H1 (cell line): ENCODE data around the gene SORBS1.

ENCODE experiments used
- CHD2 ChIP-seq: IDR thresholded peaks from 2 replicates; pipeline ENCODE4 v1.6.1; 2012; ENCODE audit warnings: low read length, improper control_type of control experiment
- EP300 ChIP-seq, 2 experiments: IDR thresholded peaks; 1 replicate in 1 of 2; 2 replicates in 1 of 2; pipeline ENCODE4 v1.6.1; 2011 to 2012; ENCODE audit warnings: low read depth in 2 of 2, low read length in 2 of 2, mild to moderate bottlenecking in 2 of 2, borderline replicate concordance in 1 of 2, inconsistent platforms in 1 of 2, moderate library complexity in 1 of 2
- EZH2 ChIP-seq: fragments of 200-600 bp; sonication (generic); IDR thresholded peaks from 2 replicates; pipeline ENCODE4 v1.7.1; 2012; ENCODE audit warnings: low read depth, mild to moderate bottlenecking, moderate library complexity, low read length, inconsistent platforms; ENCODE audit not compliant: severe bottlenecking
- POLR2AphosphoS5 ChIP-seq: IDR thresholded peaks from 2 replicates; pipeline ENCODE4 v1.6.1; 2011; ENCODE audit warnings: low read depth, low read length
- SAP30 ChIP-seq: fragments of 300-600 bp; sonication (generic); IDR thresholded peaks from 2 replicates; pipeline ENCODE4 v1.7.1; 2012; ENCODE audit warnings: low read length, moderate library complexity, mild to moderate bottlenecking, inconsistent platforms; ENCODE audit not compliant: insufficient read depth, insufficient replicate concordance
- YY1 ChIP-seq: IDR thresholded peaks from 2 replicates; pipeline ENCODE4 v1.6.1; 2011; ENCODE audit warnings: low read depth, mild to moderate bottlenecking, low read length
- TF ChIP-seq, protein P1 (sequence below), 3 experiments: IDR thresholded peaks; 1 replicate in 2 of 3; 2 replicates in 1 of 3; pipeline versions ENCODE4 v1.5.1 to v1.6.1; 2011; ENCODE audit warnings: low read length in 3 of 3, mild to moderate bottlenecking in 3 of 3, inconsistent platforms in 2 of 3, low read depth in 1 of 3, moderate library complexity in 1 of 3; ENCODE audit not compliant: insufficient read depth in 1 of 3; ENCODE audit errors: control extremely low read depth in 1 of 3
- TF ChIP-seq, protein P2 (sequence below): IDR thresholded peaks from 2 replicates; pipeline ENCODE4 v1.6.1; 2011; ENCODE audit warnings: low read depth, mild to moderate bottlenecking, low read length; ENCODE audit not compliant: insufficient read depth

DNA sequence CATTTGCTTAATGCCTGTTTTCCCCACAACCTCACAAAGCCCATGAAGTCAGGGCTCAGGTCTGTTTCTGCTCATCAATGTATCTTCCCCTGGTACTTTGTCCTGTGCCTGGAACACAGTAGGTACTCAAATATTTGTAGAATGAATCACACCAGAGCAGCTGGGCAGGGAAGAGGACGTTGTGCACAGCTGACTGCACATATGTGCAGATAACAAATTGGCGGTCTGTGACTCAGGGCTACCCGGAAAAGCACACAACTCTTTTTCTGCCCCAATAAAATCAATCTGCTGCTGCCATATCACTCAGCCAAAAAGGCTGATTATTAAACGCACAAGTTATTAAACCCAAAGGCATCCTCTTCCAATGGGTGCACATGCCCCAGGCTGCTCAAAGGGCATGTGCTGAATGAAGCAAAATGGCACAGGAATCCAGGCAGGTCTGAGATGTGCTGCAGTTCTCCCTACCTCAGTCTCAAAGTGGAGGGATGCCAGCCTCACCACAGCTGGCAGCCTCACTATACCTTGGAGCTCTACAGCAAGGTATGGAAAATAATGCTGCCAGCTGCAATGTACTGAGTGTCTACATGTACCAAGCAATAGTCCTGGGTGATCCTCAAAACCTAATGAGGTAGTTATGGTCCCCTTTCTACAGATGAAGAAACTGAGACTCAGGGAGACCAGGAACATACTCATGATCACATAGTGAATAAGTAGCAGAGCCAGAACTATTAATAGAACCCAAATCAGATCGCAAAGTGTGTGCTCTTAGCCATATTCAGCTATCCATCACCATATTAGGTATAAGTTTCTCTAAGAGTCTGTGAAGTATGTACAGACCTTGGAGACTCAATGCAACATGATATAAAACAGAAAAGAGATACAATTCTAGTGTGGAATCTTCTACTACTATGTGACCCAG is 43.4 kb downstream of the SORBS1 start:
- TF ChIP-seq POLR2AphosphoS5 (no peak), EP300 (IDR thresholded peaks at IDR 0.05; ENCODE audit: borderline replicate concordance in 1 of 2, low read depth in 2 of 2, low read length in 2 of 2) (no peak), EZH2 (no peak), SAP30 (no peak), YY1 (no peak), CHD2 (no peak)
- TF ChIP-seq, protein P1, sequence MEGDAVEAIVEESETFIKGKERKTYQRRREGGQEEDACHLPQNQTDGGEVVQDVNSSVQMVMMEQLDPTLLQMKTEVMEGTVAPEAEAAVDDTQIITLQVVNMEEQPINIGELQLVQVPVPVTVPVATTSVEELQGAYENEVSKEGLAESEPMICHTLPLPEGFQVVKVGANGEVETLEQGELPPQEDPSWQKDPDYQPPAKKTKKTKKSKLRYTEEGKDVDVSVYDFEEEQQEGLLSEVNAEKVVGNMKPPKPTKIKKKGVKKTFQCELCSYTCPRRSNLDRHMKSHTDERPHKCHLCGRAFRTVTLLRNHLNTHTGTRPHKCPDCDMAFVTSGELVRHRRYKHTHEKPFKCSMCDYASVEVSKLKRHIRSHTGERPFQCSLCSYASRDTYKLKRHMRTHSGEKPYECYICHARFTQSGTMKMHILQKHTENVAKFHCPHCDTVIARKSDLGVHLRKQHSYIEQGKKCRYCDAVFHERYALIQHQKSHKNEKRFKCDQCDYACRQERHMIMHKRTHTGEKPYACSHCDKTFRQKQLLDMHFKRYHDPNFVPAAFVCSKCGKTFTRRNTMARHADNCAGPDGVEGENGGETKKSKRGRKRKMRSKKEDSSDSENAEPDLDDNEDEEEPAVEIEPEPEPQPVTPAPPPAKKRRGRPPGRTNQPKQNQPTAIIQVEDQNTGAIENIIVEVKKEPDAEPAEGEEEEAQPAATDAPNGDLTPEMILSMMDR (IDR thresholded peaks at IDR 0.05; ENCODE audit: control extremely low read depth in 1 of 3, insufficient read depth in 1 of 3, low read depth in 1 of 3, low read length in 3 of 3) = no peak
- TF ChIP-seq, protein P2, sequence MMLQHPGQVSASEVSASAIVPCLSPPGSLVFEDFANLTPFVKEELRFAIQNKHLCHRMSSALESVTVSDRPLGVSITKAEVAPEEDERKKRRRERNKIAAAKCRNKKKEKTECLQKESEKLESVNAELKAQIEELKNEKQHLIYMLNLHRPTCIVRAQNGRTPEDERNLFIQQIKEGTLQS = no peak
